ENCODE data around the gene NFATC1. TPM values are rescaled to one million over a fixed set of nuclear protein-coding genes. Genes with fewer than 3 reads are reported as not detected.
A peak's percentile ranks its signal among the peaks of the same experiment; 100 is the strongest.

NFATC1 gene
- polyA plus RNA-seq, 1 donor from 2014 or later, result 63.2 TPM

- Mint-ChIP-seq H3K36me3 (peaks cover 6% of the 10 kb centered on the region), H3K4me3 (no peak overlapping the region), H3K27ac (peak overlapping the region in 1 of 3 donors; percentile 62), H3K4me1 (peaks cover 18 to 21% (median 20%) of the 10 kb centered on the region in 3 donors), H3K27me3 (no peaks in the 10 kb centered on the region), H3K9me3 (no peaks in the 10 kb centered on the region)
These were observed 29.8 kb downstream of the NFATC1 start for GRCh38 chr18:79425569-79425886.

- no peaks in the 10 kb centered on the region for H3K27me3 Mint-ChIP-seq
- peak overlapping the region in 1 of 3 donors; percentile 53 for H3K27ac Mint-ChIP-seq
- H3K9me3 Mint-ChIP-seq, result no peaks in the 10 kb centered on the region
- H3K4me3 Mint-ChIP-seq, result no peak overlapping the region
- peaks cover 6% of the 10 kb centered on the region for H3K36me3 Mint-ChIP-seq
- H3K4me1 Mint-ChIP-seq, result peaks cover 17 to 20% (median 19%) of the 10 kb centered on the region in 3 donors
These were observed 30.9 kb downstream of the NFATC1 start for GRCh38 chr18:79426376-79427300.

- Mint-ChIP-seq H3K4me3 (no peak overlapping the region), H3K9me3 (no peaks in the 10 kb centered on the region), H3K36me3 (peaks cover 3% of the 10 kb centered on the region), H3K4me1 (peaks cover 12 to 14% (median 13%) of the 10 kb centered on the region in 3 donors), H3K27me3 (no peaks in the 10 kb centered on the region), H3K27ac (no peak overlapping the region)
These were observed 31.9 kb downstream of the NFATC1 start for GRCh38 chr18:79427368-79428225.

GRCh38 chr18:79428287-79428686 is 32.6 kb downstream of the NFATC1 start:
- peaks cover 12 to 14% (median 13%) of the 10 kb centered on the region in 3 donors for H3K4me1 Mint-ChIP-seq
- H3K27me3 Mint-ChIP-seq, result no peaks in the 10 kb centered on the region
- peaks cover 3% of the 10 kb centered on the region for H3K36me3 Mint-ChIP-seq
- H3K9me3 Mint-ChIP-seq, result no peaks in the 10 kb centered on the region
- peak overlapping the region in 2 of 4 donors; percentile 3 to 23 for H3K4me3 Mint-ChIP-seq
- H3K27ac Mint-ChIP-seq, result no peak overlapping the region

- Mint-ChIP-seq H3K9me3 (no peaks in the 10 kb centered on the region), H3K27ac (peak overlapping the region in 1 of 3 donors; percentile 40), H3K36me3 (peaks cover 2% of the 10 kb centered on the region), H3K27me3 (no peaks in the 10 kb centered on the region), H3K4me3 (no peak overlapping the region), H3K4me1 (peaks cover 11 to 14% (median 12%) of the 10 kb centered on the region in 3 donors)
These were observed 33.7 kb downstream of the NFATC1 start for GRCh38 chr18:79429381-79429780.

GRCh38 chr18:79429785-79430281 is 34.1 kb downstream of the NFATC1 start:
- Mint-ChIP-seq H3K27ac (no peak overlapping the region), H3K27me3 (no peaks in the 10 kb centered on the region), H3K9me3 (no peaks in the 10 kb centered on the region), H3K4me1 (peaks cover 9 to 16% (median 12%) of the 10 kb centered on the region in 3 donors), H3K4me3 (no peak overlapping the region), H3K36me3 (no peaks in the 10 kb centered on the region)

GRCh38 chr18:79432376-79433120 is 36.8 kb downstream of the NFATC1 start:
- H3K36me3 Mint-ChIP-seq, result peaks cover 2% of the 10 kb centered on the region
- H3K9me3 Mint-ChIP-seq, result no peaks in the 10 kb centered on the region
- peaks cover 19 to 25% (median 23%) of the 10 kb centered on the region in 3 donors for H3K4me1 Mint-ChIP-seq
- peak overlapping the region in 1 of 4 donors; percentile 18 for H3K4me3 Mint-ChIP-seq
- no peaks in the 10 kb centered on the region for H3K27me3 Mint-ChIP-seq
- H3K27ac Mint-ChIP-seq, result peak overlapping the region in 1 of 3 donors; percentile 35

- H3K36me3 Mint-ChIP-seq, result peaks cover 2% of the 10 kb centered on the region
- no peaks in the 10 kb centered on the region for H3K27me3 Mint-ChIP-seq
- H3K27ac Mint-ChIP-seq, result no peak overlapping the region
- H3K9me3 Mint-ChIP-seq, result no peaks in the 10 kb centered on the region
- H3K4me1 Mint-ChIP-seq, result peaks cover 23 to 31% (median 24%) of the 10 kb centered on the region in 3 donors
- peak overlapping the region in 1 of 4 donors; percentile 57 for H3K4me3 Mint-ChIP-seq
These were observed 37.7 kb downstream of the NFATC1 start for GRCh38 chr18:79433431-79433830.

- H3K27me3 Mint-ChIP-seq, result no peaks in the 10 kb centered on the region
- H3K9me3 Mint-ChIP-seq, result no peaks in the 10 kb centered on the region
- peaks cover 2% of the 10 kb centered on the region for H3K36me3 Mint-ChIP-seq
- H3K27ac Mint-ChIP-seq, result peak overlapping the region; percentile 53 to 90 (median 90)
- peaks cover 25 to 37% (median 27%) of the 10 kb centered on the region in 3 donors for H3K4me1 Mint-ChIP-seq
- H3K4me3 Mint-ChIP-seq, result peak overlapping the region; percentile 52 to 94 (median 82)
These were observed 39.1 kb downstream of the NFATC1 start for GRCh38 chr18:79434607-79435401.

- peaks cover 24 to 44% (median 25%) of the 10 kb centered on the region in 3 donors for H3K4me1 Mint-ChIP-seq
- peaks cover 2% of the 10 kb centered on the region for H3K36me3 Mint-ChIP-seq
- H3K9me3 Mint-ChIP-seq, result no peaks in the 10 kb centered on the region
- peak overlapping the region in 1 of 3 donors; percentile 89 for H3K27ac Mint-ChIP-seq
- H3K4me3 Mint-ChIP-seq, result peak overlapping the region in 2 of 4 donors; percentile 12 to 27
- no peaks in the 10 kb centered on the region for H3K27me3 Mint-ChIP-seq
These were observed 41.0 kb downstream of the NFATC1 start for GRCh38 chr18:79436556-79437275.

- peaks cover 2% of the 10 kb centered on the region for H3K36me3 Mint-ChIP-seq
- no peaks in the 10 kb centered on the region for H3K27me3 Mint-ChIP-seq
- H3K4me3 Mint-ChIP-seq, result peak overlapping the region in 3 of 4 donors; percentile 33 to 89 (median 69)
- peak overlapping the region; percentile 9 to 87 (median 73) for H3K27ac Mint-ChIP-seq
- H3K9me3 Mint-ChIP-seq, result no peaks in the 10 kb centered on the region
- H3K4me1 Mint-ChIP-seq, result peaks cover 31 to 54% (median 33%) of the 10 kb centered on the region in 3 donors
These were observed 42.6 kb downstream of the NFATC1 start for GRCh38 chr18:79438089-79438897.

GRCh38 chr18:79438898-79439627 is 43.3 kb downstream of the NFATC1 start:
- no peaks in the 10 kb centered on the region for H3K27me3 Mint-ChIP-seq
- peak overlapping the region in 3 of 4 donors; percentile 33 to 85 (median 69) for H3K4me3 Mint-ChIP-seq
- H3K4me1 Mint-ChIP-seq, result peaks cover 33 to 54% (median 34%) of the 10 kb centered on the region in 3 donors
- peaks cover 2% of the 10 kb centered on the region for H3K36me3 Mint-ChIP-seq
- no peaks in the 10 kb centered on the region for H3K9me3 Mint-ChIP-seq
- H3K27ac Mint-ChIP-seq, result peak overlapping the region; percentile 73 to 87 (median 76)

Measured in IgD-negative memory B cell (primary cell).